Brain microvascular endothelial cell (primary cell): Measurements from ENCODE around the gene ZRANB2.

Experiments
- DNase-seq: peaks from one replicate; pipeline ENCODE4 v3.0.0-alpha.2; 2020
- H3K27ac ChIP-seq: fragments of 250-450 bp; sonication (Bioruptor Pico); 2 replicates; pipeline ENCODE4 v1.5.1; 2020; ENCODE audit warnings: mild to moderate bottlenecking, moderate library complexity
- H3K27me3 ChIP-seq: fragments of 250-450 bp; sonication (Bioruptor Pico); replicated peaks from 2 replicates; pipeline ENCODE4 v1.5.1; 2020; ENCODE audit warnings: mild to moderate bottlenecking
- H3K36me3 ChIP-seq: fragments of 250-450 bp; sonication (Bioruptor Pico); replicated peaks from 2 replicates; pipeline ENCODE4 v1.5.1; 2020; ENCODE audit warnings: mild to moderate bottlenecking
- H3K4me3 ChIP-seq: 2 replicates; pipeline ENCODE4 v1.5.1; 2011; ENCODE audit warnings: low read depth, mild to moderate bottlenecking, control low read depth, low read length, moderate library complexity
- in situ Hi-C: cut with HindIII; loops from 2 replicates; pipeline ENCODE4 v1.10.0; 2017; ENCODE audit warnings: low sequenced_read_pairs, low pct_ligation_motif_present
- TF ChIP-seq, protein P1 (sequence below): IDR thresholded peaks from 2 replicates; pipeline ENCODE4 v1.5.1; 2011; ENCODE audit warnings: low read depth, mild to moderate bottlenecking, moderate library complexity, low read length, control low read depth, inconsistent platforms; ENCODE audit errors: missing control alignments

The ZRANB2 gene

DNA sequence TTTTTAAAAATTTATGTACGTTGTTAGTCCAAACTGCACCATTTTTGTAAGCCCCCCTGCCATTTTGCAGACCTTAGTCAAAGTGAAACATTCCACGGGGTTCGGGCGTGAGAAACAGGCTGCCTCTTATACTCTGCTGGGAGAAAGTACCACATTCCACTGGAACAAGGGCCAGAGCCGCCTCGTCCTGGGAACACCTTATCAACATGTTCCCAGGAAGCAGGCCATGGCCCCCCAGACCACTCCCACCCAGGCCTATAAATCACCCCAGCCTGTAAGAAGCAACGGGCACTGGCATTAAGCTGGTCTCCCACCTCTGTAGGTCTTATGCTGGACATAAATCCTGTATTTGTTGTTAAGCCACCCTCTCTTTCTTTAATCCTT is 854 bp upstream of the ZRANB2 start:
- no peak overlapping the region for H3K27ac ChIP-seq
- in situ Hi-C loops: no loop called here
- H3K36me3 ChIP-seq: peaks cover 7% of the 10 kb centered on the region
- H3K4me3 ChIP-seq: peak overlapping the region; percentile 85
- H3K27me3 ChIP-seq: no peaks in the 10 kb centered on the region
- TF ChIP-seq, protein P1, sequence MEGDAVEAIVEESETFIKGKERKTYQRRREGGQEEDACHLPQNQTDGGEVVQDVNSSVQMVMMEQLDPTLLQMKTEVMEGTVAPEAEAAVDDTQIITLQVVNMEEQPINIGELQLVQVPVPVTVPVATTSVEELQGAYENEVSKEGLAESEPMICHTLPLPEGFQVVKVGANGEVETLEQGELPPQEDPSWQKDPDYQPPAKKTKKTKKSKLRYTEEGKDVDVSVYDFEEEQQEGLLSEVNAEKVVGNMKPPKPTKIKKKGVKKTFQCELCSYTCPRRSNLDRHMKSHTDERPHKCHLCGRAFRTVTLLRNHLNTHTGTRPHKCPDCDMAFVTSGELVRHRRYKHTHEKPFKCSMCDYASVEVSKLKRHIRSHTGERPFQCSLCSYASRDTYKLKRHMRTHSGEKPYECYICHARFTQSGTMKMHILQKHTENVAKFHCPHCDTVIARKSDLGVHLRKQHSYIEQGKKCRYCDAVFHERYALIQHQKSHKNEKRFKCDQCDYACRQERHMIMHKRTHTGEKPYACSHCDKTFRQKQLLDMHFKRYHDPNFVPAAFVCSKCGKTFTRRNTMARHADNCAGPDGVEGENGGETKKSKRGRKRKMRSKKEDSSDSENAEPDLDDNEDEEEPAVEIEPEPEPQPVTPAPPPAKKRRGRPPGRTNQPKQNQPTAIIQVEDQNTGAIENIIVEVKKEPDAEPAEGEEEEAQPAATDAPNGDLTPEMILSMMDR: no peak
- no peak for DNase-seq

DNA sequence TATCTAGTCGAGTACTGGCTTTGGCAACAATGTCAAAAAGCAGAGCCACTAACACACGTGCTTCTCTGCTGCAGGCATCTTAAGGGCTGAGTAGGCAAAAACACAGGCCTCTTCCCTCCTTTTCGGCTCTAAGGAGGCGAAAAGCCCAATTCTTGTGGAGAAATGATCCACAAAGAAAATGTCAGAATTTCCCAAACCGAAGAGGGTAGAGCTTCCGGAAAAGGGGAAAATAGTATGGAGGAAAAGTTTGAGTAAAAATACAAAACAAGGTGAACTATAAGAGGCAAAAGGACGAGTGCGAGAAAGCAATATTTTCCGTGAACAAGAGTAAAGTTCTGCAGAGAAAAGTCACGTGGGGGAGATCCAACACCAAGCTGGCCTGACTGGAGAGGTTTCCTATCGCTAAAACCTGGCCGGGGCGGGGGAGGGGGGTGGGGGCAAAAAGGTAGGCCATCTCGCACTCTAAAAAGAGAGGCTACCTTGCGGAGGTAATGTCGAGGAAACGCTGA is 551 bp downstream of the ZRANB2 start:
- in situ Hi-C loops: no loop called here
- Histone ChIP-seq H3K4me3 (peak overlapping the region; percentile 85), H3K27ac (peak overlapping the region; percentile 97), H3K27me3 (no peaks in the 10 kb centered on the region), H3K36me3 (peaks cover 19% of the 10 kb centered on the region)
- DNase-seq: no peak
- TF ChIP-seq, protein P1: no peak

DNA sequence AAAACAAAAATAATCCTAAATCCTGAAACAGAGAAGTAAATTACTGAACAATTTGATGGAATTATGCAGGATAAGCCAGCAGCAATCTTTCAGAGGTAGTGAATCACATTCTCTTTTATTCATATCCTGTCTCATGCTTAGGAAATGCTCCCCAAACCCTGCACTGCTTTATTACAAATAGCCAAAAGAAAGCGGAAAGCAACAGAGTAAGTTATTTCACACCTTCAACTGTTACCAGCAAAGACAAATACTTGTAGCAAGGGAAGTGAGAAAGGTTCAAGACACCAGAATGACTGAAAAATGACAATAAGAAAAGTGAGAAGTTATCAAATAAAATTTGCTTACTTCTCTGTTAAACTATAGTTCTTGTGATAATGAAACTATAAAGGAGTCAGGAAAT is 6.2 kb downstream of the ZRANB2 start:
- in situ Hi-C loops: loop anchor here (25.0 kb wide), 1 partner anchor 837 kb away; no protein-coding TSS in a partner anchor
- no peak for DNase-seq
- Histone ChIP-seq H3K27me3 (no peaks in the 10 kb centered on the region), H3K4me3 (no peak overlapping the region), H3K27ac (no peak overlapping the region), H3K36me3 (peaks cover 59% of the 10 kb centered on the region)
- TF ChIP-seq, protein P1: no peak

DNA sequence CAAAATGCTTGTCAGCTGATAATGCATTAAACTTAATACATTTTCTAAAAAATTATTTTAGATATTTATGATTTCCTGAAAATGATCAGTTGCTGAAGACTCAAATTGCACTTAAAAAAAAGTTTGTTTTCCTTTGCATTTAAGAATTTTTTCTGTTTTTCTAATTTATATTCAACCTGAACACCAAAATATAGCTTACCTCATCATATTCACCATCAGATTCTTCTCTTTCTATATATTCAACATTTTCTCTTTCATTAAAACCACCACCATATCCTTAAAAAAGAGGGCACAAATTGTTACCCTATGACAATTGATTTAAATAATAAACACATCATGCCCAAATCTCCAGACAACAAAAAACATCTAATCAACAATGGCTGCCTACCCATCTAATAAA is 8.6 kb downstream of the ZRANB2 start:
- H3K4me3 ChIP-seq: no peak overlapping the region
- H3K27me3 ChIP-seq: no peaks in the 10 kb centered on the region
- no peak for DNase-seq
- peaks cover 76% of the 10 kb centered on the region for H3K36me3 ChIP-seq
- no peak overlapping the region for H3K27ac ChIP-seq
- TF ChIP-seq, protein P1: no peak
- in situ Hi-C loops: loop anchor here (25.0 kb wide), 1 partner anchor 835 kb away; no protein-coding TSS in a partner anchor

DNA sequence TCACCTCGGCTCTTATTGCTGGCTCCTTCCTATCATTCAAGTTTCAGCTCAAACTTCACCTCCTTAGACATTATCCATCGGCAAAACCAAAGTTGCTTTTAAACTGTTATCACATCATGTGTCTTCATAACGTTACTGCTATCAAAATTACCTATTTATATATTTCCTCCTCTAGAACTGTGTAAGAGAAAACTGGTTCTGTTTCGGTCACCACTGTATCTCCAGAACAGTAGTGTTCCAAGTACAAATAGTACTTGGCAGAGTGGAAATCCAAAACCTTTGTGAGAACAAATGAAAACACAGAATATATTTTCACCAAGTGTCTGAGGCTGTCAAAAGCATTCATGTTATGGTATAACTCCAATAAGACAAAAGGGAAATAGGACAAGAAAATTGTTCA is 9.1 kb downstream of the ZRANB2 start:
- H3K36me3 ChIP-seq: peaks cover 78% of the 10 kb centered on the region

More for the DNA sequence above, 9.1 kb downstream of the ZRANB2 start:
- DNase-seq: no peak
- Histone ChIP-seq H3K27ac (no peak overlapping the region), H3K4me3 (no peak overlapping the region), H3K27me3 (no peaks in the 10 kb centered on the region)
- in situ Hi-C loops: loop anchor here (25.0 kb wide), 1 partner anchor 834 kb away; no protein-coding TSS in a partner anchor
- TF ChIP-seq, protein P1: no peak
